A673 (cell line): ENCODE data around the gene ZNF142. TPM values are rescaled to one million over a fixed set of nuclear protein-coding genes. Genes with fewer than 3 reads are reported as not detected.

Experiments used
- BruUV-seq: library from RNA; stranded (reverse); fragments of 400-500 nt; replicated peaks from 2 replicates; lab custom pipeline; 2021; lab: Mats Ljungman, UMichigan
- CTCF ChIA-PET: fragments of 300-600 bp; sonication (Branson Sonifier 250); formaldehyde crosslinking; loops from one replicate; lab custom pipeline; 2022; ENCODE audit warnings: antibody characterized with exemption; lab: Charles Lee
- POLR2A ChIA-PET: fragments of 300-600 bp; sonication (Branson Sonifier 250); formaldehyde crosslinking; loops from one replicate; lab custom pipeline; 2022; ENCODE audit warnings: antibody characterized with exemption; ENCODE audit not compliant: low non-redundant PET; lab: Charles Lee
- DNase-seq: peaks from one replicate; pipeline ENCODE4 v3.0.0-alpha.2; 2015; ENCODE audit warnings: low spot score
- H3K27ac ChIP-seq: fragments of 200-600 bp; sonication (generic); 2 replicates; pipeline ENCODE4 v1.5.1; 2016; ENCODE audit warnings: mixed run types, low read depth, mild to moderate bottlenecking, mixed read lengths, antibody characterized with exemption, low read length; ENCODE audit not compliant: poor library complexity, severe bottlenecking
- H3K27me3 ChIP-seq: fragments of 200-600 bp; sonication (generic); replicated peaks from 2 replicates; pipeline ENCODE4 v1.6.1; 2017; ENCODE audit warnings: mixed run types, low read depth, mild to moderate bottlenecking, mixed read lengths, antibody characterized with exemption, low read length; ENCODE audit not compliant: insufficient read depth, poor library complexity
- H3K36me3 ChIP-seq: fragments of 200-600 bp; sonication (generic); 2 replicates; pipeline ENCODE4 v1.6.1; 2016; ENCODE audit warnings: mixed run types, mild to moderate bottlenecking, mixed read lengths, antibody characterized with exemption, low read length; ENCODE audit not compliant: insufficient read depth, poor library complexity, severe bottlenecking
- H3K4me1 ChIP-seq: fragments of 200-600 bp; sonication (generic); 2 replicates; pipeline ENCODE4 v1.6.1; 2017; ENCODE audit warnings: mixed run types, mild to moderate bottlenecking, mixed read lengths, antibody characterized with exemption, low read length; ENCODE audit not compliant: insufficient read depth, poor library complexity, severe bottlenecking
- H3K4me3 ChIP-seq: fragments of 200-600 bp; sonication (generic); 2 replicates; pipeline ENCODE4 v1.5.1; 2016; ENCODE audit warnings: low read depth, mixed run types, mild to moderate bottlenecking, mixed read lengths, low read length; ENCODE audit not compliant: poor library complexity, severe bottlenecking
- H3K9me3 ChIP-seq: fragments of 200-600 bp; sonication (generic); 2 replicates; pipeline ENCODE4 v1.6.1; 2016; ENCODE audit warnings: mixed run types, low read depth, mild to moderate bottlenecking, mixed read lengths, antibody characterized with exemption, low read length; ENCODE audit not compliant: poor library complexity, severe bottlenecking
- EZH2 ChIP-seq: fragments of 200-600 bp; sonication (generic); IDR thresholded peaks from 2 replicates; pipeline ENCODE4 v1.6.1; 2017; ENCODE audit warnings: borderline replicate concordance, low read depth, mild to moderate bottlenecking, mixed read lengths, antibody characterized with exemption, low read length; ENCODE audit not compliant: poor library complexity, severe bottlenecking
- intact Hi-C: fragments of 100-400 bp; cut with micrococcal nuclease; formaldehyde crosslinking; loops from one replicate; pipeline ENCODE4 v1.10.0; 2022; ENCODE audit not compliant: unreplicated experiment
- total RNA-seq: library from RNA; stranded (reverse); gene quantifications from 2 replicates; pipeline ENCODE4 v1.2.3, GENCODE V29; 2021
- TF ChIP-seq, protein P1 (sequence below): fragments of 300-800, 200-600 bp; sonication (generic); conservative IDR thresholded peaks from 2 replicates; pipeline ENCODE4 v1.5.1; 2017; ENCODE audit warnings: low read depth, mild to moderate bottlenecking, antibody characterized with exemption, low read length, moderate library complexity, mixed read lengths

The ZNF142 gene
- total RNA-seq, 1 experiment from 2014 or later, result 65.3 TPM

DNA sequence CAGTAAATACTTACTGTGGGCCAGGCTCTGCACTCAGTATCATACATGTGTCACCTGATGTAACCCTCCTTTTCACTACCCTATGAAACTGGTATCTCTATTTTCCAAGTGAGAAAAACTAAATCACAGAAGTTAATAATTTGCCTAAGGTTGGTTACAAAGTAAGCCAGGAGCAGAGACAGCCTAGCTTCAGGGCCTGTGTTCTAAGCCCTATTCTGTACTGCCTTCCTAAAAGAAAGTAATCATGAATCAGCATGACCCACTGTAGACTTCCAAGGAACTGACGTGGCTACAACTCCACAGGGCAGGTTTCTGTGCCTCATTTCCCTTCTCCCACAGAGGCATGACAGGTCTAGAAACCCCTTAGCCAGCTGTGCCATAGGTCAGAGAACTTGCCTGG is 14.3 kb downstream of the ZNF142 start:
- H3K36me3 ChIP-seq, result peaks cover 85% of the 10 kb centered on the region
- H3K4me1 ChIP-seq, result no peaks in the 10 kb centered on the region
- ChIA-PET POLR2A (no interaction called here), CTCF (no interaction called here)
- intact Hi-C loops, result loop anchor here (5.0 kb wide), 2 partner anchors 238 to 353 kb away; partner anchors contain the start of gene TMBIM1
- no TSS peak for BruUV-seq
- H3K9me3 ChIP-seq, result no peaks in the 10 kb centered on the region
- H3K4me3 ChIP-seq, result no peak overlapping the region
- TF ChIP-seq, protein P1, sequence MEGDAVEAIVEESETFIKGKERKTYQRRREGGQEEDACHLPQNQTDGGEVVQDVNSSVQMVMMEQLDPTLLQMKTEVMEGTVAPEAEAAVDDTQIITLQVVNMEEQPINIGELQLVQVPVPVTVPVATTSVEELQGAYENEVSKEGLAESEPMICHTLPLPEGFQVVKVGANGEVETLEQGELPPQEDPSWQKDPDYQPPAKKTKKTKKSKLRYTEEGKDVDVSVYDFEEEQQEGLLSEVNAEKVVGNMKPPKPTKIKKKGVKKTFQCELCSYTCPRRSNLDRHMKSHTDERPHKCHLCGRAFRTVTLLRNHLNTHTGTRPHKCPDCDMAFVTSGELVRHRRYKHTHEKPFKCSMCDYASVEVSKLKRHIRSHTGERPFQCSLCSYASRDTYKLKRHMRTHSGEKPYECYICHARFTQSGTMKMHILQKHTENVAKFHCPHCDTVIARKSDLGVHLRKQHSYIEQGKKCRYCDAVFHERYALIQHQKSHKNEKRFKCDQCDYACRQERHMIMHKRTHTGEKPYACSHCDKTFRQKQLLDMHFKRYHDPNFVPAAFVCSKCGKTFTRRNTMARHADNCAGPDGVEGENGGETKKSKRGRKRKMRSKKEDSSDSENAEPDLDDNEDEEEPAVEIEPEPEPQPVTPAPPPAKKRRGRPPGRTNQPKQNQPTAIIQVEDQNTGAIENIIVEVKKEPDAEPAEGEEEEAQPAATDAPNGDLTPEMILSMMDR, result no peak
- no peak for TF ChIP-seq EZH2
- H3K27me3 ChIP-seq, result no peaks in the 10 kb centered on the region
- H3K27ac ChIP-seq, result no peak overlapping the region
- no peak for DNase-seq

DNA sequence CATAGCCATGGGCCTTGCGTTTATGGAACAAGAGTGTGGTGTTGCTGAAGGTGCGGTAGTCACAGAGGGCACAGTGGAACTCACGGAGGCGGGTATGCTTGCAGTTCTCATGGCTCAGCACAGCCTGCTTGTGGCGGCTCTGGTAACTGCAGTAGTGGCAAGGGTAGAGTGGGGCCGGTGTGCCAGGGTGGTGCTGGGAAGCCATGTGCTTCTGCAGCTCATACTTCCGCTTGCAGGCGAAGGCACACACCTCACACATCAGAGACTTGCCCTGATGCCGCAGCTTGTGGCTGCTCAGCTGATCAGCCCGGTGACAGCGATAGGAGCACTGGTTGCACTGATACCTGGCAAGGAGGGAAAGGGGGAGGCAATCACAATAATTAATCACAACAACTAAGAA is 14.7 kb downstream of the ZNF142 start:
- Histone ChIP-seq H3K9me3 (no peaks in the 10 kb centered on the region), H3K27ac (no peak overlapping the region), H3K36me3 (peaks cover 84% of the 10 kb centered on the region), H3K4me3 (no peak overlapping the region), H3K27me3 (no peaks in the 10 kb centered on the region), H3K4me1 (no peaks in the 10 kb centered on the region)
- TF ChIP-seq, protein P1, result no peak
- no peak for TF ChIP-seq EZH2
- ChIA-PET POLR2A (no interaction called here), CTCF (no interaction called here)
- BruUV-seq, result no TSS peak
- intact Hi-C loops, result loop anchor here (5.0 kb wide), 2 partner anchors 237 to 352 kb away; partner anchors contain the start of gene TMBIM1
- no peak for DNase-seq

DNA sequence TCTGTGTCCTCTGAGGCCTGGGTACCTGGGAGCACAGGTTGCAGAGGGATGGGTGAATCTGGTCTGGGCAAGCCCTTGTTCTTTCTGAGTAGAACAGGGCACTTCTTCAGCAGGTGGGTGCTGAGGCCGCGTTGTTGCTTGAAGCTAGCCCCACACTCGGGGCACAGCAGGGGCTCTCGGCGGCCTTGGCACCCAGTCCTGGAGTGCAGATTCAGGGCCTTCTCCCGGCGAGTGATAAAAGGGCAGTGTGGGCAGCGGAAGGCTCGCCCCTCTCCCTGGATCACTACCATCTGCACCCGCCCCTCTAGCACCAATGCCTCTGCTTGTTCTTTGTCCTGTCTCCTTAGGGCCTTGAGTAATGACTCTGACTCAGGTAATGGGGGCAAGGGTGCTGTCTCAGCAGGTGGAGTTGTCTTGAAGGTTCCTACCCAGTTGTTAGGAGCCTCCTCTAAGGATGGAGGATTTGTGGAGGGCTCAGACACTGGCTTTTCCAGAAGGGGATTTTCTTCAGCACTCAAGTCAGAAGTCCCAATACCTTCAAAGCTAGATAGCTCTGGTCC is 15.6 kb downstream of the ZNF142 start:
- Histone ChIP-seq H3K27me3 (no peaks in the 10 kb centered on the region), H3K27ac (no peak overlapping the region), H3K4me3 (no peak overlapping the region), H3K9me3 (no peaks in the 10 kb centered on the region), H3K36me3 (peaks cover 80% of the 10 kb centered on the region), H3K4me1 (no peaks in the 10 kb centered on the region)
- TF ChIP-seq EZH2, result no peak
- TF ChIP-seq, protein P1, result no peak
- no peak for DNase-seq
- CTCF ChIA-PET, result no interaction called here
- intact Hi-C loops, result no loop called here
- BruUV-seq, result no TSS peak
- POLR2A ChIA-PET, result no interaction called here
